ENCODE measurements around the gene DDX28. TPM values are rescaled to one million over a fixed set of nuclear protein-coding genes. Genes with fewer than 3 reads are reported as not detected.
A peak's percentile ranks its signal among the peaks of the same experiment; 100 is the strongest.

DDX28 gene
- total and polyA plus RNA-seq, 9 of the 15 experiments (the other 6 are each of a cell fraction or from before 2014, with no cell fraction given) = 2.8 to 24.5 (median 15.9) TPM

- TF ChIP-seq MLX (CRISPR knock-in tag; conservative IDR thresholded peaks at IDR 0.05) (no peak), POLR2A (conservative IDR thresholded peaks at IDR 0.05) (peak; percentile 82), ZNF717 (CRISPR knock-in tag; IDR thresholded peaks at IDR 0.05) (no peak), RFX7 (CRISPR knock-in tag; IDR thresholded peaks at IDR 0.05) (no peak), ELF4 (CRISPR knock-in tag; IDR thresholded peaks at IDR 0.05) (peak; percentile 71; the same call in 1 of the 2 replicates), TGIF2 (CRISPR knock-in tag; IDR thresholded peaks at IDR 0.05) (peak; percentile 87; the same call in 1 of the 2 replicates), ZNF165 (CRISPR knock-in tag; IDR thresholded peaks at IDR 0.05; ENCODE audit: borderline replicate concordance) (no peak), ID3 (CRISPR knock-in tag; IDR thresholded peaks at IDR 0.05) (no peak), ID3 (tag; IDR thresholded peaks at IDR 0.05) (peak; percentile 55; the same call in 1 of the 2 replicates), GTF2F1 (IDR thresholded peaks at IDR 0.05; ENCODE audit: low read depth, low read length) (no peak), POLR3G (IDR thresholded peaks at IDR 0.05; ENCODE audit: extremely low read depth, insufficient read length, insufficient replicate concordance) (no peak), HIVEP1 (CRISPR knock-in tag; IDR thresholded peaks at IDR 0.05) (no peak), RBFOX2 (IDR thresholded peaks at IDR 0.05; ENCODE audit: low read depth, low read length) (peak; percentile 83), TCF7 (IDR thresholded peaks at IDR 0.05; ENCODE audit: borderline replicate concordance) (0 out of 2 replicates have a peak, but pooled peaks have one; percentile 38), KLF16 (IDR thresholded peaks at IDR 0.05) (no peak), ZNF79 (CRISPR knock-in tag; IDR thresholded peaks at IDR 0.05; ENCODE audit: low read depth) (no peak), KAT2B (IDR thresholded peaks at IDR 0.05; ENCODE audit: low read depth, low read length) (peak; percentile 96), TFE3 (CRISPR knock-in tag; IDR thresholded peaks at IDR 0.05) (no peak), DPF2 (IDR thresholded peaks at IDR 0.05) (no peak; the same call in 1 of the 2 replicates), HNRNPH1 (optimal IDR thresholded peaks at IDR 0.05; ENCODE audit: low read depth, low read length) (no peak), CBFA2T2 (conservative IDR thresholded peaks at IDR 0.05) (no peak), CTCFL (IDR thresholded peaks at IDR 0.05; ENCODE audit: borderline replicate concordance, insufficient read depth, low read depth, low read length, poor library complexity, severe bottlenecking) (peak; percentile 98), NFRKB (IDR thresholded peaks at IDR 0.05; ENCODE audit: low read depth) (peak; percentile 44)
Observed at GRCh38 chr16:67993207-67994039, 29.6 kb downstream of the DDX28 start (continued).

Measured in K562 (cell line).